HEK293T (cell line): ENCODE results near the gene MYH10.

Experiments
- BHLHE40 ChIP-seq: fragments of 450-650 bp; IDR thresholded peaks from 2 replicates; pipeline ENCODE4 v1.6.1; 2016; ENCODE audit warnings: mild to moderate bottlenecking, moderate library complexity, borderline replicate concordance
- FOXK2 ChIP-seq: fragments of 450-650 bp; IDR thresholded peaks from 2 replicates; pipeline ENCODE4 v1.6.1; 2016; ENCODE audit warnings: mild to moderate bottlenecking
- FOXM1 ChIP-seq: fragments of 450-650 bp; IDR thresholded peaks from 2 replicates; pipeline ENCODE4 v1.6.1; 2017; ENCODE audit warnings: mild to moderate bottlenecking, borderline replicate concordance
- HDGF ChIP-seq: fragments of 450-650 bp; IDR thresholded peaks from 2 replicates; pipeline ENCODE4 v1.6.1; 2017; ENCODE audit warnings: antibody characterized with exemption, borderline replicate concordance
- LEF1 ChIP-seq: fragments of 450-650 bp; IDR thresholded peaks from 2 replicates; pipeline ENCODE4 v1.6.1; 2017; ENCODE audit warnings: mild to moderate bottlenecking, borderline replicate concordance
- NFRKB ChIP-seq: fragments of 450-650 bp; IDR thresholded peaks from 2 replicates; pipeline ENCODE4 v1.6.1; 2016; ENCODE audit warnings: mild to moderate bottlenecking, moderate library complexity
- SP1 ChIP-seq: fragments of 450-650 bp; IDR thresholded peaks from 2 replicates; pipeline ENCODE4 v1.6.1; 2017
- SUZ12 ChIP-seq: fragments of 450-650 bp; IDR thresholded peaks from 2 replicates; pipeline ENCODE4 v1.6.1; 2016; ENCODE audit warnings: mild to moderate bottlenecking
- TARDBP ChIP-seq: fragments of 450-650 bp; IDR thresholded peaks from 2 replicates; pipeline ENCODE4 v1.6.1; 2016
- ZNF384 ChIP-seq: fragments of 450-650 bp; IDR thresholded peaks from 2 replicates; pipeline ENCODE4 v1.6.1; 2016

DNA sequence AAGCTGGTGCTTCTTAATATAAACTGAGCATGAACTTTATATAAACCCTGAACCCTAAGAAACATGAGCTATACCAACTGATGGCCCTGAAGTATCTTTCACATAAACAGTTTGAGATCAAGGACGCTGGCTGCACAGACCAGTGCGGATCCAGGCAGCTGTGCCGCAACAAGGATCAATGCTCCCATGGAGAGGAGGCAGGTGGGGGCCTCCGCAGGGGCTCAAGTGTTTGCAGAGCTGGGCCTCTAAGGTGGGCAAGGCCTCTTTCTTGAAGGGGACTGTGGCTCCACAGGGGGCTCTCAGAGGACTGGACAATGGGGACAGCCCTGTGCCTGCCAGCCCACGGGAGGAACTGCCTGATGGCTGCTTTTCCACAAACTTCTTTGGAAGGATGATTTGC is 148.8 kb downstream of the MYH10 start:
- no peak for TF ChIP-seq SP1
- TF ChIP-seq BHLHE40, result no peak
- TF ChIP-seq NFRKB, result no peak
- no peak for TF ChIP-seq ZNF384
- TF ChIP-seq TARDBP, result no peak
- no peak for TF ChIP-seq FOXK2
- no peak for TF ChIP-seq SUZ12
- TF ChIP-seq FOXM1, result no peak
- no peak for TF ChIP-seq LEF1
- no peak for TF ChIP-seq HDGF
